Activated naive CD4-positive, alpha-beta T cell treated with Interleukin-2 at 50 U/mL for 16 hours (primary cell): ENCODE results near the gene BCAS3.
A peak's percentile ranks its signal among the peaks of the same experiment; 100 is the strongest.
"Not testable (repeated sequence)": the region's sequence is repeated elsewhere in the genome, so short reads cannot be mapped to it uniquely, and the experiment has no call there.

Experiments used
- DNase-seq: peaks from one replicate; pipeline ENCODE4 v3.0.0-alpha.2; 2020

The BCAS3 gene

GRCh38 chr17:61134551-61135235 is 457.0 kb downstream of the BCAS3 start:
- no peak for DNase-seq

DNA sequence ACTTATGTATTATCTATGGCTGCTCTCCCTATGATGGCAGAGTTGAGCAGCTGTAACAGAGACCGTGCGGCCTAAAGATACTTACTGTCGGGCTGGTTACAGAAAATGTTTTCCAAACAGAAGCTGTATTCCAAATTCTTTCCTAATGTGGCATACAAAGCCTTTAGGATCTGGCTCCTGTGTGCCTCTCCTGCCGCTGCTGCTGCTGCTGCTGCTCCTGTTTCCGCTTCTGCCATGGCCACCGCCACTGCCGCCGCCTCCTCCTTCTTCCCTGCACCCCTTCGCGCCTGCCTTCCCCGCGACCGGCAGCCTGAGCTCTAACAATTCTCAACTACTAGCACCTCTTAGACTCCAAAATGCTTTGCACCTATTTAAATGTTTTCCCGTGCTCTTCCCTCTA is 458.1 kb downstream of the BCAS3 start:
- DNase-seq, result no peak

DNA sequence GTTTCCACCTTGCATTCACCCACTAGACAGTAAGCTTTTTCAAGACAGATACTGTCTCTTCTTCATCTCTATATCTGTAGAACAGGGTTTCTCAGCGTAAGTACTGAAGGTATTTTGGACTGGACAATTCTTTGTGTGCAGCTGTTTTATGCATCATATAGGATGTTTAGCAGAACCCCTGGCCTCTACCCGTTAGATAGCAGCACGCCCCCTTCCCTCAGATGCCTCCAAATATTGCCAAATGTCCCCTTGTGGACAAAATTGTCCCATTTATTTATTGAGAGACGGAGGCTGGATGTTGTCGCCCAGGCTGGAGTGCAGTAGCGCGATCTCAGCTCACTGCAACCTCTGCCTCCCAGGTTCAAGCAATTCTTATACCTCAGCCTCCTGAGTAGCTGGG is 458.6 kb downstream of the BCAS3 start:
- DNase-seq, result no peak

DNA sequence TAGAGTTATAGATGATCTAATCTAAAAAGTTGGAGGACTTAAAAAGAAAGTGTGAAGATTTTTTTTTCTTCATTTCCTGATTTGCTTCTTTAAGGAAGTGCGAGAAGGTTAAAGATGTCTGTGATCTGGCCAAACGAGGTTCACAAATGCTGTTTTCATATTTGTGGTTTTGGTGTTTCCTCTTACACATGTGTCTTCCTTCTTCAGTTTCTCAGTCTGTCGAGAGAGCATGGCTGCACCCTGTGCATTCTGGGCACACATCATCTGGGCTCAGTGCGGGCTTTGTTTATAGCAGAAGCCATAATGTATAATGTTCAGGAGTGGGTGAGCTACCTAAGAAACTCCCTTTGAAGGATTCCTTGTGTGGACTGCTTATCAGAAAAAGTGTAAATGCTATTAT is 461.6 kb downstream of the BCAS3 start:
- DNase-seq, result peak; percentile 27

DNA sequence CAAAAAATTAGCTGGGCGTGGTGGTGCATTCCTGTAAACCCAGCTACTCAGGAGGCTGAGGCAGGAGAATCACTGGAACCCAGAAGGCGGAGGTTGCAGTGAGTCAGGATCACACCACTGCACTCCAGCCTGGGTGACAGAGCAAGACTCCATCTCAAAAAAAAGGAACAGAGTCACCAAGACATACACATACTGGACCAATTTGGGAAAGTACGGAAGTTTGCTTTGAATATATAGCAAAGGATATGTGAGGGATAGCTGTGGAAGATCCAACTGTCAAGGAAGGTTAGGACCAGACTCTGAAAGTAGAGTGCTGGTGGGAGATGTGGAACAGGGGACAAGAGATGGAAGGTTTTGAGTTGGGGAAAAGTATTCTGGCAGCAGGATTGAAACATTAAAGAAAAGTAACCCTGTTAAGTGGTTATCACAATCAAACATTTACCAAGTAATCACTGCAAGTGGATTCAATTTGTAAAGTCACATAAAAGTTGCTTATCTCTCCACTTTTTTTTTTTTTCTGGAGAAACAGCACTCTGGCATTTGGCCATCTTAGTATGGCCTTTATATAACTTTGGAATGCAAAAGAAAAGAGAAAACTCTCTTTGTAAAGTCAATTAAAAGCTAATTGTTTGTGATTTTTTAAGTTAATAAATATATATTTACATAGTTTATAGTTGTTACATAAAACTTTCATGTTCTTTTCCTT is 462.6 kb downstream of the BCAS3 start:
- no peak for DNase-seq

DNA sequence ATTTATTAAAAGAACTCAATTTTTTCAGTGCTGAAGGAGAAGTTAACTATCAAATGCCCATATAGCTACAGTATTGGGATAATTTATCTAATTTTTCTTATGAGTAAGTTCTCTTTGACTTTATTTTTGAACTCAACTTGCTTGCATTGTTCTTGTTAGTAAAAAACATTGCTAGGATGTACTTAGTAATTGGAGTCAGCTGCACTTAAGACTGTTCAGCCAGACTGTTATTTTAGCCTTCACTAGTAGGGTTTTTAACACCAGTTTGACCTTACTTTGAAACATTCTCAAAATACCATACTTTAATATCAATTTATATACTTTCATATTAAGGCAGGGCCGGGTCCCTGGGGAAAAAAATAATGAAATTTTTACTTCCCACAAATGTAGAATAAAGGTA is 465.4 kb downstream of the BCAS3 start:
- no peak for DNase-seq

DNA sequence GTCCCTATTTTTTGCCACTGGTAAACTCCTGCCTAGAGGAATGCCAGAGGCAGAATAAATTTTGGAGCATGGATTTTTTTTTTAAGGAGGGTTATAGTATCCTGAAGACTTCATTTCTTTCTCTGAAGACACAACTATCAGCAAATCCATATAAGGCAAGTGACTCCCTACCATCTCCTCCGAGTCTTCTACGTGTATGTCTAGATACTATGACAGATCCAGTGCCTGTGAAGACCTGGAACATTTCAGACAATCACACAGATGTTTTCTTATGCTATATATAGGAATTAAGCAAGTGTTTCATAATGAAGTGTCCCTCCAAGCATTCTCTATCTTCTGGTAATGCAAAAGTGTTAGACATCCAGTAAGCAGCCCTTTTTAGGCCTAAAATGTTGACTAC is 466.5 kb downstream of the BCAS3 start:
- DNase-seq, result no peak

- DNase-seq, result no peak
Observed at GRCh38 chr17:61144617-61145564, 467.2 kb downstream of the BCAS3 start.

GRCh38 chr17:61146833-61147232 is 469.2 kb downstream of the BCAS3 start:
- not testable (repeated sequence) for DNase-seq

DNA sequence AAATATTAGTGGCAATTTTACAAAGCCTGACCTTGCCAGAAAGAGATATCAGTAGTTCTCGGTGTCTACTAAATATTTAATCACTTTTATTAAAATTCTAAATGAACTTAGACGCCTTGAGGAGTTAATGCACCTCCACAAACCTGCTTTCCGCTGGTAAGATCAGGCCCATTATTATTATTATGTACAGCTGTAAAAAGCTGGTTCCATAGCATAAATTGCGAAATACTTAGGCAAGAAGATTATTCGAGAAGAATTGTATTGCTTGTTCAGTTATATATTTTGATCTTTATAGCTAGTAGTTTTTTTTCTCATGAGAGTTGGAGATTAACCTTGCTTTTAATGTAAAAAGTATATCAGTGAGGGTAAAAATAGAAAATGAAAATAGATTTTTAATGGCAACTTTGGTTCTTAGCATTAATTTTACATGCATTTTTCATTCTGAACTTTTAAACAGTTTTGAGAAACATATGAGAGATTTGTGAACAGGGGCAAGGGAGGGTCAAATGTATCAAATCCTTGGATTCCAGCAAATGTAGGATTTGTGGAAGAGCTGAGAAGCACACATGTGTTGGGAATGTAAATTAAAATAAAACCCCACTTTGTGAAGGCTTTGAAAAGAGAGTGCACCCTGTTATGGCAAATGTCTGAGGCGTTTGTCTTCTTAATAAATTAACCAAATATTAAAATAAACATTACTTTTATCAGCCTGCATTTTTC is 471.6 kb downstream of the BCAS3 start:
- DNase-seq, result no peak

DNA sequence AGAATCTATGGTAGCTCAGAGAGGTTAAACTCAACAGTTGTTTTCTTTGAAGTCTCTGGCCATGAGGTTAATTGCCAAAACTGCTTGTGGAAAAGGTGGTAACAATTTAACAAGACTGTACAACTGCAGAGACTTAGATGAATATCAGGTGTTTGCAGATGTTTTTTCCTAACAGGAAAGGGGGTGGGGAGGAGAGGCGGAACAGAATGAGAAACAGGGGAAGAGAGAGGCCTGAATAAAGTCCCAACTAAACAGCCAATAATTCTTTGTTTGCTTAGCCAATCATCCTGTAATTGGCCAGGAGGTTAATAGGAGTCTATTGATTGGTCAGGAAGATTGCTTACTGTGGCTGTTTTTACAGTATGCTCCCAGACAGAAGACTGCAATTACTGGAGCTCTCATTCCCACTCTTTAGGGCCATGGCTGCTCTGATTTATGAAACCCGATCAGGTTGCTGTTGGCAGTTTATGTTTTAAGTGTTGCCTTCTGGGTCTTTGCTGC is 472.3 kb downstream of the BCAS3 start:
- DNase-seq, result no peak

GRCh38 chr17:61150686-61151299 is 473.1 kb downstream of the BCAS3 start:
- DNase-seq, result no peak

GRCh38 chr17:61152898-61153297 is 475.2 kb downstream of the BCAS3 start:
- DNase-seq, result no peak

GRCh38 chr17:61155590-61156237 is 478.1 kb downstream of the BCAS3 start:
- no peak for DNase-seq

DNA sequence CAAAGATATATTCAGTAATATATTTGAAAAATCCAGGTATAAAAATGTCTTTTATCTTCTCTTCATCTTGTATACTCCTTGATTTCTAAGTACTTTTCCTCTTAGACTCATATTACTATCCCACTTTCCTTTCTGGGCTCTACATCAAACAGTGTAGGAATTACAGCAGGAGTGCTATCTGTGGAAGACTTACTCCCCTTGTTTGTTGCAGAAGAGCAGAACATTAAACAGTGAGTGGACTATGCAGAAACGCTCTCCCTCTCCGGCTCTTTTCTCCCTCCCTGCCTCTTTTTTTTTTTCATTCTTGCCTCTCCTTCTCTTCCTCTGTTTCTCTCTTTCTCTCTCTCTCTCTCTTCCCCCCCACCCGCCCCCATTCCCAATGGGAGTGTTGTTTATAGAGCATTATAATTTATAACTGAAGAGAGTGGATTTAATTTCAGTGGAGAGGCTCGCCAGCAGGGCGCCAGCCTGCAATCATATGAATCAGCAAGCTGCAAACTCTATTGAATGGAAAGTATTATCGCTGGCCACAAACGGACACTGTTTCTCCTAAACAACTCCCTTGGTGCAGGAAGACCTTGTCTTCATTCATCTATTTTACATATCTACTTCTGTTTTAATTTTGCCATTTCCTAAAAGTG is 479.7 kb downstream of the BCAS3 start:
- DNase-seq, result no peak

- no peak for DNase-seq
Observed at GRCh38 chr17:61158376-61158775, 480.7 kb downstream of the BCAS3 start.

DNA sequence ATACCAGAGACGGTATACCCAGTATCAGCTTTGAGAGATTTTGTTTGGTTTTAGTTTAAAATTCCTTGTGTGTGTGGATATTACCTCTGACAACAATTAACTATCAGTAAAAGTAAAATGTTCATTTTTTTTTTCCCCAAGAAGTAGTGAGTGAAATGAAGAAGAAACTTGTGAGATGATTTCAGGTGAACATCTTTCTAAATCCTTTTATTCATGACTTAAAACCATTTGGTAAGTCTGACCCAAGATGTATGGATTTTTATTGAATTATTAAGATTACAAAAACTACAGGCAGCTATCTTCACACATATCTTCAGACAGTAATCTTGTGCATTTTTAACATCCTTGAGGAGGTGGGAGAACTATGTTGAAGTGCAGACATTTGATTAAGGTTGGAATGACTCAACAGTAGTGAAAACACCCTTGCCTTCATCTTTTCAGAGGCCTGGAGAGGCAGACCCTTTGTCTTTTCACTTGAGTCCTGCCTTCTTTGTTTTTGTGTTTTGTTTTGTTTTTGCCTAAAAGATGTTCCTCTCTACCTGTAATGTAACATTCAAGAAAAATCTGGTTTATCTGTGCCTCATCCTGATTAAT is 481.7 kb downstream of the BCAS3 start:
- no peak for DNase-seq

GRCh38 chr17:61160204-61160603 is 482.6 kb downstream of the BCAS3 start:
- DNase-seq, result no peak

- DNase-seq, result no peak
Observed at GRCh38 chr17:61160789-61161445, 483.3 kb downstream of the BCAS3 start.

GRCh38 chr17:61161615-61162134 is 484.0 kb downstream of the BCAS3 start:
- DNase-seq, result no peak
